Adipose tissue (tissue), 3 donors: Measurements from ENCODE around the gene PDZRN4. TPM values are rescaled to one million over a fixed set of nuclear protein-coding genes. Genes with fewer than 3 reads are reported as not detected.
"Not testable (repeated sequence)": the region's sequence is repeated elsewhere in the genome, so short reads cannot be mapped to it uniquely, and the experiment has no call there.

Experiments
- H3K27ac ChIP-seq: one replicate; pipeline ENCODE4 v1.5.1; 2013; ENCODE audit warnings: low read depth, low read length
- WGBS, 3 donors: extraction: QIAGEN DNeasy Blood & Tissue Kit; methylation state at CpG; one replicate each; pipeline ENCODE4 v1.1.7; 2013; 5-methylcytosine and 5-hydroxymethylcytosine counted together
- polyA plus RNA-seq, 3 donors: library from polyadenylated mRNA; stranded (reverse); fragments of 200-250 nt; gene quantifications; one replicate each; pipeline ENCODE4 v1.2.3, GENCODE V29; 2013
- donor health status: healthy with polysubstance abuse.
- donor health status: Bipolar disorder and iron deficiency.
- donor health status: healthy.

PDZRN4 gene
- polyA plus RNA-seq, 3 donors: 0.03 to 1.2 (median 0.42) TPM

DNA sequence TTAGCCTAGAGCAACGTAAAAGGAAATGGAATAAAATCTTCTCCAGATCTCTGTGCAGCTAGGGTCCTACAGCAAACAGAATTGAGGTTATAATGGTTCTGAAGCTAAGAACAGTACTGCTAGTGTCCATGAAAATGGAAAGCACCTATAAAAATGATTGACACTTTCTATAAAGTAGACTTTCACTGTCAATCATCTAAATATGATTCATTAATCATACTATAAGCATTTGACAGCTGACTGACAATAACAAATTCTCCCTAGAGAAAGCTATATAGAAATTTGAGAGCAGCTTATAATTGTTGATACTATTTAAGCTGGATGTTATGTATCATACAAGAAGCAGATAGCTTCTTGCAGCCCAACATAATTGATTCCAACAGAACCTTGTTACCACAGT is 80.9 kb downstream of the PDZRN4 start:
- 75 to 81% (median 76%) methylated on average over 1 of the region's 1 CpG for WGBS, 3 donors
- no peak overlapping the region for H3K27ac ChIP-seq

DNA sequence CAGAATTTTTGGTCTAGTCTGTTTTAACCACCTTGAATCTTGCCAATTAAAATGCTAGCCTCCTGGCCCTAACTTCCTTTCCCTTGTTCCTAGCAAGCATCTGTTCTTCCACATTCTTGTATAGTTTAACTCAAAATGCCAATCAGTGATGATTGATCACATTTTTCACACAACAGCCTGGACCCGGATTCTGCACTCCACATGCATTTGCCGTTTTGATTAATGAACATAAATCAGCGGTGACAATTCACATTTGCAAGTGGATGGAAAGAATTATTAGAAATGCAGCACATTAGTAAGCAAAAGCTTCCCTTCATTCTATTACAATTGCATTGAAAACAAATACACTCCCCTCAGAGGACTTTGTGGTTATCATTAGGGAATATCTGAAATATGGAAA is 83.4 kb downstream of the PDZRN4 start:
- 47 to 70% (median 67%) methylated on average over 3 of the region's 3 CpGs for WGBS, 3 donors

DNA sequence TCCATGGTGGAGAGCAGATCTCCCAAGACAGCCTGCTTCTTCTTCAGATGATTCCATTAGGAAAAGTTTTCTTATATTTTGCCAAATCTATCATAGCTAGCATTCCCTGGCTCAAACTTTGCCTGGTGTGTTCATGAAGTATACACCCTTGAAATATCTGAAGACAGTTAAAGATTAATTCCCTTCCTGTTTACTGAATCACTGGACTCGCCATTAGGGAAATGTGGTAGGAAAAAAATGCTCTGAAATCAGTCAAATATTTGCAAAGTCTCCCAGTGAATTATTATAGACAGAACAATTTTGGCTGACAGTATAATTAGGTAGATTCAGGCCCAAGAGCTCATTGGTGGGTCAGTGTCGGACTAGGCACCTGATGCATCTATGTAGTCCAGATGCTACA is 86.5 kb downstream of the PDZRN4 start:
- no peak overlapping the region for H3K27ac ChIP-seq
- 34 to 65% (median 64%) methylated on average over 2 of the region's 2 CpGs for WGBS, 3 donors

More for the DNA sequence above, 83.4 kb downstream of the PDZRN4 start:
- no peak overlapping the region for H3K27ac ChIP-seq

DNA sequence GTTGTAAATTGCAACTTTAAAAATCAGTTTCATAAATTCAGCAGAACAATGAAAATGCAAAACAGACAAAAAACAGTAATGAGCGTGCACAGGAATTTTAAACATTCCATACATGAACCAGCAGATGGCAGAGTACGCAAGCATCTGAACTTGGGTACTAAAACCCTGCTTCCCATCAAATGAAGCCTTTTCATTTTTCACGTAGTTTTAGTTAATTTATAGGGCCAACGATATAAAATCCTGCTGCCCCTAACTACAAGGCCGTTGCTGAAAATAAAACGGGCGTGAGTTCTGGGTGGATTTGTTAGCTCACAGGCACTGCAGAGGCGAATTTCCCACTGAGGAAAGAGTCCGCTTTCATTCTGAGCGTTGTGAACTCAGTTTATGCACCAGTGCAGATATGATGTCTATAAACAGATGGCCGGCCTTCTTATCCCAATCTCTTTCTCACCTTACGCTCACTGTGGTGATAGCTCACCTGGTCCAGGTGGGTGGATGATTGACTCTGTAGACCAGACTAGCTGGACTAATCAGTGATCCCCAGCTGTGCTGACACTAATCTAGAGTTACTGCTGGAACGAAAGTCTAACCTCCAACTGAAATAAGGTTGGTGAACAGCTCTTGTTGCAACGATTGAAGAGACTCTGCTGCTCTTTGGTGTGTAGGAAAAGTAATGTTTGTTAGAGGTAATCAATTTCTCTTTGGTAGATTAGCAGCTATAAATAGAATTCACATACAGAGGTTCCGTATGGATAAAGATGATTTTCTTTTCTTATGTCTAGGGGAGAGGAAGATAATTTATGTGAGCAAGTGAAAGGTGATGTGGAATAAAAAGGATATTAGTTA is 89.2 kb downstream of the PDZRN4 start:
- WGBS, 3 donors: 27 to 47% (median 42%) methylated on average over 15 of the region's 15 CpGs
- no peak overlapping the region for H3K27ac ChIP-seq

DNA sequence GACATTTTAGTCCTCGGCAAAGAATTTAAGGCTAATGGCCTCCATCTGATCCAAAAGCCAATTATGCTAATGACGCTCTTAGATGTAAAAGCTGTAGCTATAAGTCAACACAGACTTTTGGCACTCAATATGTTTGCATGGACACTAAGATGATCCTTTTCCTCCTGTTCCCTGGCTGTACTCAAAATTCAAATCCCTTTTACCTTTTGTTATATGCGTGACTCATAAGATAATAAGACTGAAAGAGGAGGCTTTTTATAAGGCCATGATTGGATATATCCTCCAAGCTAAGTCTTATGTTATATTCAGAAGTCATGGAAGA is 89.8 kb downstream of the PDZRN4 start:
- 76 to 97% (median 95%) methylated on average over 3 of the region's 3 CpGs for WGBS, 3 donors
- no peak overlapping the region for H3K27ac ChIP-seq

DNA sequence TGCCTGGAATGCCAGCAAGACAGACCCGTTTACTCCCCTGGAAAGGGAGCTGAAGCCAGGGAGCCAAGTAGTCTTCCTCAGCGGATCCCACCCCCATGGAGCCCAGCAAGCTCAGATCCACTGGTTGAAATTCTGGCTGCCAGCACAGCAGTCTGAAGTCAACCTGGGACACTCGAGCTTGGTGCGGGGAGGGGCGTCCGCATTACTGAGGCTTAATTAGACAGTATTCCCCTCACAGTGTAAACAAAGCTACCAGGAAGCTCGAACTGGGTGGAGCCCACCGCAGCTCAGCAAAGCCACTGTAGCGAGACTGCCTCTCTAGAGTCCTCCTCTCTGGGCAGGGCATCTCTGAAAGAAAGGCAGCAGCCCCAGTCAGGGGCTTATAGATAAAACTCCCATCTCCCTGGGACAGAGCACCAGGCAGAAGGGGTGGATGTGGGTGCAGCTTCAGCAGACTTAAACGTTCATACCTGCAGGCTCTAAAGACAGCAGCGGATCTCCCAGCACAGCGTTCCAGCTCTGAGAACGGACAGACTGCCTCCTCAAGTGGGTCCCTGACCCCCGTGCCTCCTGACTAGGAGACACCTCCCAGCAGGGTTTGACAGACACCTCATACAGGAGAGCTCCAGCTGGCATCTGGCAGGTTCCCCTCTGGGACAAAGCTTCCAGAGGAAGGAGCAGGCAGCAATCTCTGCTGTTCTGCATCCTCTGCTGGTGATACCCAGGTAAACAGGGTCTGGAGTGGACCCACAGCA is 92.4 kb downstream of the PDZRN4 start:
- not testable (repeated sequence) for H3K27ac ChIP-seq
- WGBS, 3 donors: 72 to 90% (median 83%) methylated on average over 14 of the region's 14 CpGs

DNA sequence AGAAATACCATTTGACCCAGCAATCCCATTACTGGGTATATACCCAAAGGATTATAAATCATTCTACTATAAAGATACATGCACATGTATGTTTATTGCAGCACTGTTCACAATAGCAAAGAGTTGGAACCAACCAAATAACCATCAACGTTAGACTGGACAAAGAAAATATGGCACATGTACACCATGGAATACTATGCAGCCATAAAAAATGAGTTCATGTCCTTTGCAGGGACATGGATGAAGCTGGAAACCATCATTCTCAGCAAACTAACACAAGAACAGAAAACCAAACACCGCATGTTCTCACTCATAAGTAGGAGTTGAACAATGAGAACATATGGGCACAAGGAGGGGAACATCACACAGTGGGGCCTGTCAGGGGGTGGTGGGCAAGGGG is 97.3 kb downstream of the PDZRN4 start:
- H3K27ac ChIP-seq: not testable (repeated sequence)
- WGBS, 3 donors: 53 to 95% (median 94%) methylated on average over 2 of the region's 2 CpGs

DNA sequence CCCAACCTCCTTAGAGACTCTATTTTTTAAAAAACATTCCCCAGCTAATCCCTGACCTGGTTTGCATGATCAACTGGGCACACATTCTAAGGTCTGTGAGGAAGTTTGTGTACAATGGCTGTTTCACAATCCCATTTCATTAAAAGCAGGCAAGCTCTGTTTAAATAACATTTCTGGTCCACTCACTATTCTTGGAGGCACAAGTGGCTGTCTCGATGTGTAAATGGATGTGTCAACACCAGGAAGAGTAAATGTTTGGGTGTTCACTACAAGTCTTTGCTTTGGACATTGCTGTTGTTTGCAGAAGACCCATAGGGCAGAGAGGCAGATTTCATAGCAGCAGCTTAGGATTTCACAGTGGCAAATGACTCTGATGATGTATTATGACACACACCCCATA is 98.3 kb downstream of the PDZRN4 start:
- WGBS, 3 donors: 3 to 30% (median 26%) methylated on average over 1 of the region's 1 CpG
- no peak overlapping the region for H3K27ac ChIP-seq

DNA sequence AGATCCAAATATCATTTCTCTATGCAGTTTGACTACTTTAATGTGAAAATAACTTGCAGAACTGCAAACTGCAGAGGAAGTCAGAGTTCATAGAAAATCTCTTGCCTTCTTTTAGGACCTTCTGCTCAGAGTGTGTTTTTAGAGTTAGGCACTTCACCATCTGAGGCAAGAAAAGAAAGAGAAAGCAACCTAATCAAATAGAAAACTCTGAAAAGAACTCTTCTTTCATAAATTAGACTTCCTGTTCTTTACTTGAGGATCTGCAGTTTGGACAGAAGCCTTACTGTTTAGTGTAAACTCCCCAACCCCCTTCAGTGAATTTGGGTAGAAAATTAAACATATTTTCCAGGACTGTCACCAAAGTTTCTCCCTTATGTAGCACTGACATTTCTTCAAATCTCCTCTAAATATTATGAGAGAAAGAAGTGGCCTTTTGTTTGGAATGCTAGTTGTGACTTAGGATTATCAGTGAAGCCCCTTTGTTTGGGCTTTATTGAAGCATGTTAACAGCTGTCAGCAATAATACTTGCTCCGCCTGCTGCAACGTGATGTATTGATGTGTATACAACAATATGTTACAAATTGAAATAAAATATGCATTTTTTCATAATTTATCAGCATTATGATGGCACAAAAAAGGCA is 99.5 kb downstream of the PDZRN4 start:
- WGBS, 3 donors: 36 to 80% (median 72%) methylated on average over 2 of the region's 2 CpGs
- H3K27ac ChIP-seq: no peak overlapping the region

DNA sequence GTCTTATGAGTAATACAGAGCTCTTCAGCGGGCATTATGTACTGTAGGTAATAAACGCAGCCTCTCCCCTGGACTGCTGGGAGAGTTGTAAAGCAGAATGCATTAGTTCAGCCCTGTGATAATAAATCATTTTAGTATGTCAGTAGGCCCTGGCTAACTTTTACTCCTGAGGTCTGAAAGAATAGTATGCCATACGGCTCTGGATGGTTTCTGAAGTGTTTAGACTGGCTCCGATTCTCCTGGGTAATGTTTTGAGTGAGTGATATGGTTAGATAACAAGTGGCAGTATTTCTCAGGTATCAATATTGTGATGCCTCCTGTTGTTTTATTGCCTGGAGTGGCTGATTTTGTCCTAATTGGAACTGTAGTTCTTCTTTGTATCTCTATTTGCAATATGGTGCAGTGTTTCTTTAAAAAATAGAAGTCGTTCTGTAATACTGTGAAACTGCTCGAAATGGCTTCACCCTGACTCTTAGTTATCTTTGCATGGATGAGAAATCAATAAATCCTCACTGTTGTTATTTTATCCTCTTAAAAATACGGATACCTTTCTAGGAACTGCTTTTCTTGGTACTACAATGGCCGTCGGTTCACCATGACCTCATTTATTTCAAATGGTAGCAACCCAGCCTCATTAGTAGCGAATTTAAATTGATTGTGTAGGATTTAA is 100.2 kb downstream of the PDZRN4 start:
- no peak overlapping the region for H3K27ac ChIP-seq
- 37 to 91% (median 84%) methylated on average over 10 of the region's 10 CpGs for WGBS, 3 donors

DNA sequence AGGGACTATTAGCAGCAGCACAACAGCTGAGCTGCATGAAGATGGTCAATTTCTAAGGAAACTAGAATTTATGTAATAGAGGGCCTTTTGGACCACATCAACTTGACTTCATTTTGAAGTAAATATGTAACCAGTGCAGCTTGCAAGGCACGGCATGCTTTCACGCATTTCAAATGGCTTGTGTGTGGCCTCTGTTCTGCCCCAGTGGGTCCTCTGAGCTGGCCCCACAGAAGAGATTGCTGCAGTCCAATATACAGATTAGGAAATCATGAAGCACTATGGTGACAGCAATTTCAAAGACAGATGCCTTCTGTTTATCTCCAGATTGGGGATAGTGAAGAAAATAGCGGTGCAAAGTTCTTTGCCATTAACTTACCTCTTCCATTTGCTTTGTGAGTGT is 101.4 kb downstream of the PDZRN4 start:
- WGBS, 3 donors: 75 to 95% (median 95%) methylated on average over 3 of the region's 3 CpGs

DNA sequence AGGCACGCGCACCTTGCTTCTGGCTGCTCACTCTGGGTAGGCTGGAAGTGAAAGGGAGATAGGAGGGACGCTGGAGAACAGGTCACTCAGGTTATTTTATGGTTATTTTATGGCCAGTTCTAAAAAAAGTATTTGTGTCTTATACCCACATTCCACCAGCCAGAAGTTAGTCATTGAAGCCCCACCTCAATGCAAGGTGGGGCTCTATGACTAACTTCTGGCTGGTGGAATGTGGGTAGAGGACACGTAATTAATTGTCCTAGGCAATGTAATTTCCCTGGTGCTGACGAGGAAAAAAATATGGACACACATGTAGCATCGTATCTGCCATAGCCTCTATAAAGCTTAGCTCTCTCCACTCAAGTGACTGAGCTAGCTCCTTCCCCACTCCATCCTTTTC is 104.9 kb downstream of the PDZRN4 start:
- H3K27ac ChIP-seq: no peak overlapping the region
- 73 to 89% (median 88%) methylated on average over 6 of the region's 6 CpGs for whole genome bisulfite sequencing, 3 donors

More for the DNA sequence above, 101.4 kb downstream of the PDZRN4 start:
- no peak overlapping the region for H3K27ac ChIP-seq

DNA sequence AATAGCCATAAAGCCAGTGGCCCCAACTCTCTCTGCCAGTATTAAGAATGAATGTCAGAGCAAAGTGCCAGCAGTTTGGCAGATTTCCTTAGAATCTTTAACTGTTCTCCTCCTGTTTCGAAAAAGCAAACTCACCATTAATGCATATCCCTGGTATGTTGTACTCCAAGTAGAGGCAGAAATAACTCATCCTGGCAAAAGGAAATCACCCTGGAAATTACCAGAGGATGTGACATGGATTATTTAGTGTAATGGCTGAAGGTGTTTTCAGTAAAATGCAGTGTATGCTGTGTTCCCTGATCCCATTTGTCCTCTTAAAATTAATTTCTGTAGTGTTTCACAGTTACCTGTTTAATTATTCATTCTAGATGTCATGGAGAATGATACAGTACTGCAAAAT is 105.3 kb downstream of the PDZRN4 start:
- 79 to 95% (median 85%) methylated on average over 1 of the region's 1 CpG for WGBS, 3 donors

DNA sequence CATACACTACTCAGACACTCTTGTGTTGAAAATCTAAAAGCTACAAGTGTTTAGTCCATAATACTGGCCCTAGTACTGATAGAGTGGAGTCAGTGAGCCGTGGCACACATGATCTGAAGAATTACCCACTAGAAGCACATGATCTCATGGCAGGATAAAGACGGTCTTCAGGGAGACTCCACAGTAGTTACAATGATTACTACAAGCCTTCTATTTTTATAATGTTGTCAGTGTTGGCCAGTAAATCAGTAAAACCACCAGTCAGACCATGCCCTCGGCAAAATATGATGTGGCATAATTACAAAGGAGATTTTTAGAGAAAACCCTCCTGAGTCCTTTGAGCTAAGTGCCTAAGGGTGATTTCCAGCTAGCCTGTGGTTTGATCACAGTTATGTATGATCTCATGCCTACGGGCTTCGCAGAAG is 114.9 kb downstream of the PDZRN4 start:
- no peak overlapping the region for H3K27ac ChIP-seq
- 87 to 92% (median 90%) methylated on average over 5 of the region's 5 CpGs for WGBS, 3 donors

More for the DNA sequence above, 105.3 kb downstream of the PDZRN4 start:
- H3K27ac ChIP-seq: no peak overlapping the region

DNA sequence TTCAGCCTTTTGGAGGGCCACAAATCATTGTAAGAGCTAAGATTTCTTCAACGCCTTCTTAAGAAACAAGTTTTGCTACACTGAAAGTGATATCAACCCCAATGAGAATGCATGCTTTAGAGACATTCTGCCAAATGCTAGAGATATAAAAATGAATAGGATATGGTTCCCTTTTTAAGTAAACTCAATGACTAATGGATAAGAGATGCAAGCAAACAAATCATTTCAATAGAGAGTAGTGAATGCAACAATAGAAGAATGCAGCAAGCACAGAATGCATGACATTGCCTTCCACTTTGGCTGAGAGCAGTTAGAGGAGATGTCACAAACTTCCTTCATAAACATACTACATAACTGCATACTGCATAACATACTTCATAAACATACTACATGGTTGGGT is 116.4 kb downstream of the PDZRN4 start:
- H3K27ac ChIP-seq: no peak overlapping the region
- 70 to 84% (median 83%) methylated on average over 1 of the region's 1 CpG for WGBS, 3 donors

DNA sequence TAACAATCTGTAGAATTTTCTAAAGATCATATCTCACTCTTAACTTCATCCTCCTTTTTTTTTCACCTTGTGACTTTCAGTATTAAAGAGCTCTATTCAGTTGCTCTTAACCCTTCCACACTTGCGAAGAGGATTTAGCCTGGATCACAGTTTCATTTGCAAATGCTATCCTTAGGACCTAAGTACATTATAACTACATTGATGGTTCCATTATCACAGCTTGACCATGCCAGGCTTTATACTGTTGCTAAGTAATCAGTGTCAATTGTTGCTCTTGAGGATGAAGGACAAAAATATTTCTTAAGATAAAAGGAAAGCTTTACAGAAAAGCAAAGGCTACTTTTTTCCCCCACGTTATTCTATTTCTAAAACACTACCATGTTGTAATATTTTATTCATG is 122.2 kb downstream of the PDZRN4 start:
- WGBS, 3 donors: 81 to 92% (median 88%) methylated on average over 2 of the region's 2 CpGs

DNA sequence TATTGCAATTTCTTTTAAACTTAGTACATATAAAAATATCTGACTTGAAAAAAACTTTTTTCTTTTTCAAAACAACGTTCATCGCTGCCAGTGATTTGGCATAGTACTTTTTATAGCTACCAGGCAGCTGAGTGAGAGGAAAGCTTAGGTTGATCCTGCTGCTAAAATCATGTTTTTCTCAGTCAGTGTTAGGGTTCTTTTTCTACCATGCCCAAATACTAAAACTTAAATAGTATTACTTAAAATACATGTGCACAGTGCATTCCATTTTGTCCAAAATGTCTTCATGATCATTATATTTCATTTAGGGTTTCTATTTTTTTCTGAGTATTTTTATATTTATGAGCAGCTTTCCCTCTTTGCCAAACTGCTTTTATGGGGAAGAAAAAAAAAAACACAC is 123.8 kb downstream of the PDZRN4 start:
- 84 to 86% (median 84%) methylated on average over 2 of the region's 2 CpGs for WGBS, 3 donors
- H3K27ac ChIP-seq: no peak overlapping the region

More for the DNA sequence above, 122.2 kb downstream of the PDZRN4 start:
- no peak overlapping the region for H3K27ac ChIP-seq

DNA sequence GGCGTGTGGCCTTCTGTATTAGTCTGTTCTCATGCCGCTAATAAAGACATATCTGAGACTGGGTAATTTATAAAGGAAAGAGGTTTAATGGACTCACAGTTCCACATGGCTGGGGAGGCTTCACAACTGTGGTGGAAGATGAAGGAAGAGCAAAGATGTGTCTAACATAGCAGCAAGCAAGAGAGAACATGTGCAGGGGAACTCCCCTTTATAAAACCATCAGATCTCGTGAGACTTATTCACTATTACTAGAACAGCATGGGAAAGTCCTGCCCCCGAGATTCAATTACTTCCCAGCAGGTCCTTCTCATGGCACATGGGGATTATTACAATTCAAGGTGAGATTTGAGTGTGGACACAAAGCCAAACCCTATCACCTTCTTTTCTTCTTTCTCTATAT is 124.3 kb downstream of the PDZRN4 start:
- not testable (repeated sequence) for H3K27ac ChIP-seq
- 76 to 87% (median 86%) methylated on average over 4 of the region's 4 CpGs for WGBS, 3 donors

DNA sequence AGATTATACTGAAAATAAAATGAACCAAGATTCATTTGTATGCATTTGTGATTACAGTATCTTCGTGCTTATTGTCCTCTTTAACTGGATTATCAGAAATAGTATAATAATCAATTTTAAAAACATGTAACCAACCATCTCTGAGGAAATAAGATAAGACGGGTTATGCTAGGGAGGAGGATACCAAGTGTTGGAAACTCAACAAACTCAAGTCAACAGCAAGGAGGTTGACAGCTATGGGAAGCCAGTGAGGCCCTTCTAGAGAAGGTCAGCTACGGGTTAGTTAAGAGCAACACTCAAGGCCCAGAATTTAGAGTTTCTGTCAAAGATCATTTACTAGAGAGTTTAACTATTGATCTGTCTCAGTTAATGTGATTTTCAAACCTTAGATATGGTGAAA is 137.2 kb downstream of the PDZRN4 start:
- 73 to 92% (median 87%) methylated on average over 3 of the region's 3 CpGs for WGBS, 3 donors
- H3K27ac ChIP-seq: no peak overlapping the region
